Activated B cell treated with CpG ODN at 0.5 μM for 24 hours (primary cell): ENCODE data around the gene SART3. TPM values are rescaled to one million over a fixed set of nuclear protein-coding genes. Genes with fewer than 3 reads are reported as not detected.

Source experiments
- ATAC-seq: fragments of 200-7000 bp; cut with Tn5 transposase; one replicate; pipeline ENCODE4 v1.10.0; 2021; ENCODE audit warnings: low read depth, mild to moderate bottlenecking, moderate library complexity
- CTCF ChIA-PET: fragments of 350-600 bp; sonication (Branson Sonifier 250); formaldehyde crosslinking; loops from one replicate; lab custom pipeline; 2021; ENCODE audit warnings: antibody characterized with exemption; lab: Charles Lee
- POLR2A ChIA-PET: fragments of 350-600 bp; sonication (Branson Sonifier 250); formaldehyde crosslinking; loops from one replicate; lab custom pipeline; 2021; ENCODE audit warnings: antibody characterized with exemption; lab: Charles Lee
- DNase-seq: peaks from one replicate; pipeline ENCODE4 v3.0.0; 2022
- H3K27ac Mint-ChIP-seq: one replicate; pipeline ENCODE4 v1.8.0; 2020; ENCODE audit warnings: mixed read lengths
- H3K27me3 Mint-ChIP-seq: one replicate; pipeline ENCODE4 v1.8.0; 2021; ENCODE audit warnings: mixed read lengths
- H3K36me3 Mint-ChIP-seq: one replicate; pipeline ENCODE4 v1.8.0; 2021; ENCODE audit warnings: low read depth, mixed read lengths
- H3K4me1 Mint-ChIP-seq: one replicate; pipeline ENCODE4 v1.8.0; 2021; ENCODE audit warnings: mixed read lengths
- H3K4me3 Mint-ChIP-seq: one replicate; pipeline ENCODE4 v1.8.0; 2020; ENCODE audit warnings: mild to moderate bottlenecking, mixed read lengths
- H3K9me3 Mint-ChIP-seq: one replicate; pipeline ENCODE4 v1.8.0; 2020; ENCODE audit warnings: mixed read lengths
- intact Hi-C: fragments of 100-400 bp; cut with micrococcal nuclease; formaldehyde crosslinking; loops from one replicate; pipeline ENCODE4 v1.15.1; 2024
- total RNA-seq: library from RNA; stranded (reverse); gene quantifications from 2 replicates; pipeline ENCODE4 v1.2.3, GENCODE V29; 2022
- TF ChIP-seq, protein P1 (sequence below): fragments of 200-600 bp; IDR thresholded peaks from one replicate; pipeline ENCODE4 v1.8.0; 2022; ENCODE audit warnings: antibody characterized with exemption, mild to moderate bottlenecking

The SART3 gene
- total RNA-seq, 1 donor from 2014 or later: 107 TPM

DNA sequence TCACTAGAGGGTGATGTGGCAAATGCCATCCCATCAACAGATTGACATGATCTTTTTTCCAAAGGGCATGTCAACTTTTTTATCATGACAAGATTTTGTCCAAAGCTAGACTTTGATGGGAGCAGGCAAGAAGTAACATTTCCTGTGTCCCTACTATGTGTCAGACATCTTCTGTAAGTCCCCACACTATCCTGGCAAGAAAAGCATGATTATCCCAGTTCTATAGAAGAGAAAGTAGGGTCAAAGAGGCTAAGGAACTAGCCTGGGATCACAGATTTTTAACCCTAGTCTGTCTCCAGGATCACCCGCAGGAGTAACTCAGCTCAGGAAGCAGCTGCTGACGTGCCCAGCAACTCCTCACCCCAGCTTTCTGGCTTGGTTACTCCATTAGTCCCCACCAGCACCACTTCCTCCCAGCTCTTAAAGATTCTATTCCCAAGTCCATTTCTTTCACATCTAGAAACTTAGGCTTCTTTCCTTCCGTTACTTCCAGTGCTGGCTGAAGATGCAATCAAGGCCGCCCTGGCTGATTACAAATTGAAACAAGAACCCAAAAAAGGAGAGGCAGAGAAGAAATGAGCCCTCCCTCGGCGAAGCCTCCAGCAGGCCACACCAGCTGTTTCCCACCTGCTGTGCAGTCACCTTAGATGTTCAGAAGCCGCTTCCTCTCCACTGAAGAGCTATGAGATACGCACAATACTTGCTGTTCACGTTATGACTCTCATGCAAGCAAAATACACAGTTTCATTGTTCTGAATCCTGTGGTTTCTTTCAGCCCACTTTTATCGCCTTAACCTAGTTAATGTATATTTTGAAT lies 7.6 kb upstream of the SART3 start:
- ChIA-PET POLR2A (interaction anchor here (0.6 to 10.6 kb wide), 12 partner anchors 11 to 799 kb away, joined by 3 to 158 read pairs (median 4); partner anchors contain the start of gene SELPLG), CTCF (interaction anchor here (0.9 to 14.5 kb wide), 9 partner anchors 49 to 234 kb away, joined by 3 to 338 read pairs (median 6); partner anchors contain the start of gene SELPLG)
- TF ChIP-seq, protein P1, sequence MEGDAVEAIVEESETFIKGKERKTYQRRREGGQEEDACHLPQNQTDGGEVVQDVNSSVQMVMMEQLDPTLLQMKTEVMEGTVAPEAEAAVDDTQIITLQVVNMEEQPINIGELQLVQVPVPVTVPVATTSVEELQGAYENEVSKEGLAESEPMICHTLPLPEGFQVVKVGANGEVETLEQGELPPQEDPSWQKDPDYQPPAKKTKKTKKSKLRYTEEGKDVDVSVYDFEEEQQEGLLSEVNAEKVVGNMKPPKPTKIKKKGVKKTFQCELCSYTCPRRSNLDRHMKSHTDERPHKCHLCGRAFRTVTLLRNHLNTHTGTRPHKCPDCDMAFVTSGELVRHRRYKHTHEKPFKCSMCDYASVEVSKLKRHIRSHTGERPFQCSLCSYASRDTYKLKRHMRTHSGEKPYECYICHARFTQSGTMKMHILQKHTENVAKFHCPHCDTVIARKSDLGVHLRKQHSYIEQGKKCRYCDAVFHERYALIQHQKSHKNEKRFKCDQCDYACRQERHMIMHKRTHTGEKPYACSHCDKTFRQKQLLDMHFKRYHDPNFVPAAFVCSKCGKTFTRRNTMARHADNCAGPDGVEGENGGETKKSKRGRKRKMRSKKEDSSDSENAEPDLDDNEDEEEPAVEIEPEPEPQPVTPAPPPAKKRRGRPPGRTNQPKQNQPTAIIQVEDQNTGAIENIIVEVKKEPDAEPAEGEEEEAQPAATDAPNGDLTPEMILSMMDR: no peak
- no peak for DNase-seq
- peak overlapping the region; percentile 97 for H3K27ac Mint-ChIP-seq
- H3K4me3 Mint-ChIP-seq: peak overlapping the region; percentile 79
- H3K4me1 Mint-ChIP-seq: peaks cover 95% of the 10 kb centered on the region
- intact Hi-C loops: loop anchor here (1.0 to 10.0 kb wide), 4 partner anchors 67 to 1006 kb away; partner anchors contain the start of genes MMAB and MVK
- H3K9me3 Mint-ChIP-seq: no peaks in the 10 kb centered on the region
- no peaks in the 10 kb centered on the region for H3K27me3 Mint-ChIP-seq
- ATAC-seq: peak; percentile 64
- H3K36me3 Mint-ChIP-seq: peaks cover 68% of the 10 kb centered on the region

GRCh38 chr12:108567406-108568337 lies 6.7 kb upstream of the SART3 start:
- H3K4me1 Mint-ChIP-seq: peaks cover 92% of the 10 kb centered on the region
- intact Hi-C loops: loop anchor here (1.0 to 10.0 kb wide), 4 partner anchors 68 to 1007 kb away; partner anchors contain the start of genes MMAB and MVK
- peak overlapping the region; percentile 97 for H3K27ac Mint-ChIP-seq
- peak overlapping the region; percentile 79 for H3K4me3 Mint-ChIP-seq
- H3K36me3 Mint-ChIP-seq: peaks cover 70% of the 10 kb centered on the region
- CTCF ChIA-PET: interaction anchor here (0.9 to 14.5 kb wide), 9 partner anchors 50 to 382 kb away, joined by 3 to 338 read pairs (median 5); partner anchors contain the start of gene SELPLG
- TF ChIP-seq, protein P1: no peak
- no peaks in the 10 kb centered on the region for H3K27me3 Mint-ChIP-seq
- ATAC-seq: no peak
- no peaks in the 10 kb centered on the region for H3K9me3 Mint-ChIP-seq
- DNase-seq: no peak
- POLR2A ChIA-PET: interaction anchor here (0.6 to 10.6 kb wide), 15 partner anchors 10 to 271 kb away, joined by 3 to 158 read pairs (median 4); partner anchors contain the start of gene SELPLG

GRCh38 chr12:108566452-108566851 lies 5.5 kb upstream of the SART3 start:
- Mint-ChIP-seq H3K9me3 (no peaks in the 10 kb centered on the region), H3K36me3 (peaks cover 70% of the 10 kb centered on the region), H3K27me3 (no peaks in the 10 kb centered on the region), H3K27ac (peak overlapping the region; percentile 97), H3K4me3 (peak overlapping the region; percentile 41), H3K4me1 (peaks cover 83% of the 10 kb centered on the region)
- CTCF ChIA-PET: interaction anchor here (0.9 to 14.5 kb wide), 8 partner anchors 51 to 385 kb away, joined by 3 to 338 read pairs (median 10); partner anchors contain the start of gene SELPLG
- intact Hi-C loops: loop anchor here (10.0 kb wide), 1 partner anchor 1008 kb away; the partner anchor contains the start of genes MMAB and MVK
- DNase-seq (no peak), ATAC-seq (no peak)
- POLR2A ChIA-PET: interaction anchor here (0.6 to 10.6 kb wide), 11 partner anchors 11 to 237 kb away, joined by 3 to 158 read pairs (median 5); partner anchors contain the start of gene SELPLG
- TF ChIP-seq, protein P1: no peak

DNA sequence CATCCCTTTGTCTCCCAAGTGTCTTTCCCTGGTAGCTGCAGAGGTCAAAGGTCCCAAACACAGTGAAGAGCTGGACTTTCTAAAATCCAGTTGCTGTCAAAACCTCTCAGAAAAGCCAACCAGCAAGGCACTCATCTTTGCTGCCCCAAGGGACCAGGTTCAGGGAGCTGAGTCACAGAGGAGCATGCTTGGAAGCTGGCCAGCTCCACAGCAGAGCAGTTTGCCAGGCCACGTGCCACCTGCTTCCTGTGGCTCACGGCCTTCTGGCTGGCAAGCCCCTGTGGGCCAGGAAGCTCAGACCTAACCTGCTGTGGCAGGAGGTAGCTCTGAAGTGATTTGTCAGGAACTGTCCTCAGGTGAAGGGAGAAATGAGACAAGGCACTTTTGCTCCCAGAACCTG lies 5.0 kb upstream of the SART3 start:
- H3K4me3 Mint-ChIP-seq: peak overlapping the region; percentile 41
- H3K36me3 Mint-ChIP-seq: peaks cover 74% of the 10 kb centered on the region
- peak; percentile 16 for ATAC-seq

More for the DNA sequence above, 5.0 kb upstream of the SART3 start:
- Mint-ChIP-seq H3K9me3 (no peaks in the 10 kb centered on the region), H3K27ac (peak overlapping the region; percentile 97), H3K4me1 (peaks cover 79% of the 10 kb centered on the region), H3K27me3 (no peaks in the 10 kb centered on the region)
- intact Hi-C loops: loop anchor here (10.0 kb wide), 1 partner anchor 1009 kb away; the partner anchor contains the start of genes MMAB and MVK
- peak; percentile 59 for DNase-seq
- CTCF ChIA-PET: interaction anchor here (0.9 to 14.5 kb wide), 6 partner anchors 52 to 385 kb away, joined by 4 to 338 read pairs (median 21); partner anchors contain the start of gene SELPLG
- TF ChIP-seq, protein P1: no peak
- POLR2A ChIA-PET: interaction anchor here (0.8 to 10.6 kb wide), 7 partner anchors 47 to 237 kb away, joined by 3 to 158 read pairs (median 11); partner anchors contain the start of gene SELPLG
